Keratinocyte (primary cell): ENCODE measurements around the gene SCFD2. TPM values are rescaled to one million over a fixed set of nuclear protein-coding genes. Genes with fewer than 3 reads are reported as not detected.
A peak's percentile ranks its signal among the peaks of the same experiment; 100 is the strongest.

ENCODE experiments used
- DNase-seq: peaks from one replicate; pipeline ENCODE4 v3.0.0-alpha.2; 2011; ENCODE audit warnings: low read depth, missing footprints, low spot score
- FAIRE-seq: peaks from 2 replicates; lab custom pipeline; 2011; peaks lifted over from hg19 to GRCh38; lab: Jason Lieb, UNC
- H2AFZ ChIP-seq: 2 replicates; pipeline ENCODE4 v1.6.0; 2012; ENCODE audit warnings: low read length, control low read depth, inconsistent platforms; ENCODE audit not compliant: control insufficient read depth
- H3K27ac ChIP-seq: 2 replicates; pipeline ENCODE4 v1.5.1; 2011; ENCODE audit warnings: low read length; ENCODE audit not compliant: control insufficient read depth, insufficient read depth
- H3K27me3 ChIP-seq: 3 replicates; pipeline ENCODE4 v1.6.0; 2011; ENCODE audit warnings: low read length; ENCODE audit not compliant: control insufficient read depth, insufficient read depth; ENCODE audit errors: extremely low read depth
- H3K36me3 ChIP-seq, 2 experiments: 2 replicates in 1 of 2; 3 replicates in 1 of 2; pipeline ENCODE4 v1.5.1; 2011; ENCODE audit warnings: low read length in 2 of 2, mild to moderate bottlenecking in 1 of 2; ENCODE audit not compliant: control insufficient read depth in 2 of 2, insufficient read depth in 2 of 2; ENCODE audit errors: extremely low read depth in 1 of 2
- H3K4me1 ChIP-seq: 3 replicates; pipeline ENCODE4 v1.5.1; 2011; ENCODE audit warnings: low read length; ENCODE audit not compliant: control insufficient read depth, insufficient read depth; ENCODE audit errors: extremely low read depth
- H3K4me2 ChIP-seq: 3 replicates; pipeline ENCODE4 v1.6.0; 2011; ENCODE audit warnings: low read depth, low read length; ENCODE audit not compliant: control insufficient read depth, insufficient read depth; ENCODE audit errors: extremely low read depth
- H3K4me3 ChIP-seq, 3 experiments: fragments of 200-600 bp in 1 of 3; sonication (generic) in 1 of 3; 2 replicates in 2 of 3; 3 replicates in 1 of 3; pipeline ENCODE4 v1.5.1; 2011 to 2016; ENCODE audit warnings: low read length in 3 of 3, mild to moderate bottlenecking in 3 of 3, control low read depth in 2 of 3, inconsistent platforms in 1 of 3, low read depth in 1 of 3, mixed read lengths in 1 of 3, mixed run types in 1 of 3, moderate library complexity in 1 of 3; ENCODE audit not compliant: control insufficient read depth in 2 of 3, insufficient read depth in 2 of 3; ENCODE audit errors: extremely low read depth in 1 of 3
- H3K79me2 ChIP-seq: 2 replicates; pipeline ENCODE4 v1.6.0; 2012; ENCODE audit warnings: low read length; ENCODE audit not compliant: control insufficient read depth, insufficient read depth
- H3K9ac ChIP-seq: 3 replicates; pipeline ENCODE4 v1.6.0; 2011; ENCODE audit warnings: low read length; ENCODE audit not compliant: control insufficient read depth, insufficient read depth; ENCODE audit errors: extremely low read depth
- H3K9me1 ChIP-seq: 3 replicates; pipeline ENCODE4 v1.6.0; 2011; ENCODE audit warnings: low read length; ENCODE audit not compliant: control insufficient read depth, insufficient read depth; ENCODE audit errors: extremely low read depth
- H3K9me3 ChIP-seq: 2 replicates; pipeline ENCODE4 v1.5.1; 2012; ENCODE audit warnings: low read depth, low read length; ENCODE audit not compliant: control insufficient read depth
- H4K20me1 ChIP-seq: 3 replicates; pipeline ENCODE4 v1.6.0; 2011; ENCODE audit warnings: low read length; ENCODE audit not compliant: control insufficient read depth, insufficient read depth; ENCODE audit errors: extremely low read depth
- EZH2 ChIP-seq: IDR thresholded peaks from one replicate; pipeline ENCODE4 v1.6.1; 2012; ENCODE audit warnings: inconsistent platforms, mild to moderate bottlenecking, low read length, moderate library complexity
- dilution Hi-C: fragments of 300-500 bp; cut with MboI; formaldehyde crosslinking; loops from one replicate; pipeline ENCODE4 v1.7.0; 2020; ENCODE audit warnings: low sequenced_read_pairs; ENCODE audit not compliant: extremely low pct_ligation_motif_present
- polyA plus RNA-seq, 5 experiments: library from polyadenylated mRNA; depleted of rRNA in 3 of 5; stranded (reverse) in 3 of 5; stranded (forward) in 1 of 5; unstranded in 1 of 5; fragments of >200 nt; gene quantifications; 1 replicate in 1 of 5; 2 replicates in 3 of 5; 3 replicates in 1 of 5; pipeline versions ENCODE4 v1.2.1 to v1.2.3, GENCODE V29; 2011 to 2012; ENCODE audit warnings: missing spikeins in 2 of 5, low read depth in 1 of 5, low replicate concordance in 1 of 5
- TF ChIP-seq, protein P1 (sequence below), 3 experiments: IDR thresholded peaks in 1 of 3; conservative IDR thresholded peaks in 1 of 3; optimal IDR thresholded peaks in 1 of 3; 2 replicates in 2 of 3; 3 replicates in 1 of 3; pipeline versions ENCODE3 to v1.5.1; 2011; ENCODE audit warnings: low read length in 3 of 3, mild to moderate bottlenecking in 3 of 3, moderate library complexity in 2 of 3, control low read depth in 1 of 3, inconsistent platforms in 1 of 3; ENCODE audit not compliant: insufficient read depth in 2 of 3; ENCODE audit errors: extremely low read depth in 1 of 3

Gene SCFD2
- polyA plus RNA-seq, 1 donor (not counting 4 experiments of a cell fraction or from before 2014, with no cell fraction given): 13.9 TPM

DNA sequence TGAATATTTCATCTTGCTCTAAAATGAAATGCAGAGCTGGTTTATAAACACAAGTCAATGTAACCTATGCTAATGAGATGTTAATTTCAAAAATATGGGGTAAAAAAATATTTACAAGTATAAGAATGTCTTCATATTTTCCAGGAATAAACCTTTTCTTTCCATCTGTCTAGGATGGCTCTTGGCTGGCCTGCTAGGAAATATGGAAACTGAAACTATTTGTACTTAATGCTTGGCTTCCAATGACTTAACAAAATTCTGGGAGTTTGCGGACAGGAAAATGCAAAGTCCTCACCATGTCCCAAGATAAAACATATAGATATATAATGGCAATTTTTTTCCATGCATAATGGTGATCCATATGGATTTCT lies 168.1 kb downstream of the SCFD2 start:
- H3K79me2 ChIP-seq: no peaks in the 10 kb centered on the region
- no peaks in the 10 kb centered on the region for H3K9me3 ChIP-seq
- dilution Hi-C loops: no loop called here

DNA sequence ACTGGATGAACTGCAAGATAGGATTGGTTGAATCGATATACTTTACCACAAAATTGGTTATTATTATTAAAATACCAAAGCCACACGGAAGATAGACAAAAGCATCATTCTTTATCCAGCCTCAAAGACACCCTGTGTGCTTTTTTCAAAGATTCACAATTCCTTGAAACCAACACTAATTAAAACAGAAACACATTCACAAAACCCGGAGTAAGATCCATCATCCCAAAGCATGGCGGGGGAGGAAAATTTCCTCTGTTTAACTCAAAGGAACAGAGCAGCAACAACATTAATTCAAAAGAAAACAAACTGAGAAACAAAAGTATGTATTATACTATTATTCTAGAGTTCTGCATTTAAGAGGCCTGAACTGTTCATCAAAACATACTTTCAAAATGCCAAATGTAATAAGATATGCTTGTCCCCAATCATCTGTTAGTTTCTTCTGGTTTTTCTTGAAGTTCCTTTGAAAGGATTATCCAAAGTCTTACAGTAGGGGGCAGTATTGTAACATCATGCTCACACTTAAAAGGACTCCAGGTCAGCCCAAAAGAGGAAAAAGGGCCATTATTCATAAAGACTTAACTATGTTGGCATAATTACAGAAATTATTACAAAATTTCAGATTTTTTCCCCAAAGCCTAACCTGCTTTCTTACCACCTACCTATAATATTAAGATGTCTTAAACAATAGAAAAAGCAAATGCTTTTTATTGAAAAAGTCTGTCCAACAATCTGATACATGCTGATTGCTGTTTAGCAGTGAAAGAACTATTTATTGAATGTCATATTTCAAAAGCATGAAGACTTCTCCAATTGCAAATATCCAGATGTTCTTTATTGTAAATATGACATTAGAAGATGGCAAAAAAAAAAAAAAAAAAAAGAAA lies 168.7 kb downstream of the SCFD2 start:
- H4K20me1 ChIP-seq: no peaks in the 10 kb centered on the region
- H3K4me1 ChIP-seq: no peaks in the 10 kb centered on the region
- no peaks in the 10 kb centered on the region for H3K9me3 ChIP-seq
- H3K4me2 ChIP-seq: no peak overlapping the region
- no peak overlapping the region for H3K4me3 ChIP-seq
- no peak overlapping the region for H2AFZ ChIP-seq
- no peaks in the 10 kb centered on the region for H3K9me1 ChIP-seq
- no peak overlapping the region for H3K27ac ChIP-seq
- FAIRE-seq: no peak
- H3K36me3 ChIP-seq: no peaks in the 10 kb centered on the region
- peak; percentile 57 for DNase-seq
- no peaks in the 10 kb centered on the region for H3K79me2 ChIP-seq
- H3K9ac ChIP-seq: no peak overlapping the region
- TF ChIP-seq, protein P1, sequence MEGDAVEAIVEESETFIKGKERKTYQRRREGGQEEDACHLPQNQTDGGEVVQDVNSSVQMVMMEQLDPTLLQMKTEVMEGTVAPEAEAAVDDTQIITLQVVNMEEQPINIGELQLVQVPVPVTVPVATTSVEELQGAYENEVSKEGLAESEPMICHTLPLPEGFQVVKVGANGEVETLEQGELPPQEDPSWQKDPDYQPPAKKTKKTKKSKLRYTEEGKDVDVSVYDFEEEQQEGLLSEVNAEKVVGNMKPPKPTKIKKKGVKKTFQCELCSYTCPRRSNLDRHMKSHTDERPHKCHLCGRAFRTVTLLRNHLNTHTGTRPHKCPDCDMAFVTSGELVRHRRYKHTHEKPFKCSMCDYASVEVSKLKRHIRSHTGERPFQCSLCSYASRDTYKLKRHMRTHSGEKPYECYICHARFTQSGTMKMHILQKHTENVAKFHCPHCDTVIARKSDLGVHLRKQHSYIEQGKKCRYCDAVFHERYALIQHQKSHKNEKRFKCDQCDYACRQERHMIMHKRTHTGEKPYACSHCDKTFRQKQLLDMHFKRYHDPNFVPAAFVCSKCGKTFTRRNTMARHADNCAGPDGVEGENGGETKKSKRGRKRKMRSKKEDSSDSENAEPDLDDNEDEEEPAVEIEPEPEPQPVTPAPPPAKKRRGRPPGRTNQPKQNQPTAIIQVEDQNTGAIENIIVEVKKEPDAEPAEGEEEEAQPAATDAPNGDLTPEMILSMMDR (optimal IDR thresholded peaks at IDR 0.05 in 1 of 3, IDR thresholded peaks at IDR 0.05 in 1 of 3, conservative IDR thresholded peaks at IDR 0.05 in 1 of 3; ENCODE audit: extremely low read depth in 1 of 3, insufficient read depth in 2 of 3, low read length in 3 of 3): peak in 2 of 3 experiments; percentile 46 to 56
- no peak for TF ChIP-seq EZH2
- no peaks in the 10 kb centered on the region for H3K27me3 ChIP-seq
- dilution Hi-C loops: no loop called here

More for the DNA sequence above, 168.1 kb downstream of the SCFD2 start:
- FAIRE-seq (no peak), DNase-seq (no peak)
- Histone ChIP-seq H3K4me3 (no peak overlapping the region), H3K27me3 (no peaks in the 10 kb centered on the region), H3K9me1 (no peaks in the 10 kb centered on the region), H3K4me1 (no peaks in the 10 kb centered on the region), H2AFZ (no peak overlapping the region), H4K20me1 (no peaks in the 10 kb centered on the region), H3K9ac (no peak overlapping the region), H3K36me3 (no peaks in the 10 kb centered on the region), H3K27ac (no peak overlapping the region), H3K4me2 (no peak overlapping the region)
- TF ChIP-seq, protein P1 (optimal IDR thresholded peaks at IDR 0.05 in 1 of 3, IDR thresholded peaks at IDR 0.05 in 1 of 3, conservative IDR thresholded peaks at IDR 0.05 in 1 of 3; ENCODE audit: extremely low read depth in 1 of 3, insufficient read depth in 2 of 3, low read length in 3 of 3): no peak
- TF ChIP-seq EZH2: no peak
